Osteocyte (in vitro differentiated cells): Measurements from ENCODE around the gene VPS41. TPM values are rescaled to one million over a fixed set of nuclear protein-coding genes. Genes with fewer than 3 reads are reported as not detected.

Experiments used
- DNase-seq: peaks from one replicate; pipeline ENCODE4 v3.0.0; 2021; ENCODE audit warnings: mixed read lengths; ENCODE audit not compliant: unreplicated experiment; ENCODE audit errors: extremely low spot score
- H3K27ac Mint-ChIP-seq: one replicate; pipeline ENCODE4 v1.8.0; 2021; ENCODE audit warnings: mild to moderate bottlenecking, mixed read lengths; ENCODE audit not compliant: unreplicated experiment
- H3K27me3 Mint-ChIP-seq: one replicate; pipeline ENCODE4 v1.8.0; 2021; ENCODE audit warnings: mixed read lengths; ENCODE audit not compliant: unreplicated experiment
- H3K36me3 Mint-ChIP-seq: one replicate; pipeline ENCODE4 v1.8.0; 2021; ENCODE audit warnings: mixed read lengths; ENCODE audit not compliant: unreplicated experiment
- H3K4me1 Mint-ChIP-seq: one replicate; pipeline ENCODE4 v1.8.0; 2021; ENCODE audit warnings: mixed read lengths; ENCODE audit not compliant: unreplicated experiment
- H3K4me3 Mint-ChIP-seq: one replicate; pipeline ENCODE4 v1.8.0; 2021; ENCODE audit warnings: mild to moderate bottlenecking, moderate library complexity, mixed read lengths; ENCODE audit not compliant: unreplicated experiment
- H3K9me3 Mint-ChIP-seq: one replicate; pipeline ENCODE4 v1.8.0; 2021; ENCODE audit warnings: mixed read lengths; ENCODE audit not compliant: unreplicated experiment
- CTCF ChIP-seq: fragments of 200-600 bp; sonication (generic); IDR thresholded peaks from 2 replicates; pipeline ENCODE4 v1.5.0; 2021; ENCODE audit warnings: antibody characterized with exemption, mild to moderate bottlenecking, moderate library complexity
- total RNA-seq: library from RNA; stranded (reverse); gene quantifications from 2 replicates; pipeline ENCODE4 v1.2.1, GENCODE V29; 2021

VPS41 gene
- total RNA-seq, 1 donor from 2014 or later: 105 TPM

GRCh38 chr7:38723327-38723726 is 185.7 kb downstream of the VPS41 start:
- Mint-ChIP-seq H3K27ac (no peak overlapping the region), H3K27me3 (no peaks in the 10 kb centered on the region), H3K9me3 (peaks cover 5% of the 10 kb centered on the region), H3K4me3 (no peak overlapping the region), H3K4me1 (no peaks in the 10 kb centered on the region), H3K36me3 (peaks cover 30% of the 10 kb centered on the region)
- TF ChIP-seq CTCF: no peak
- no peak for DNase-seq

- Mint-ChIP-seq H3K4me1 (no peaks in the 10 kb centered on the region), H3K36me3 (peaks cover 6% of the 10 kb centered on the region), H3K27ac (no peak overlapping the region), H3K27me3 (peaks cover 5% of the 10 kb centered on the region), H3K4me3 (no peak overlapping the region), H3K9me3 (peaks cover 17% of the 10 kb centered on the region)
- no peak for DNase-seq
- peak; percentile 9 for TF ChIP-seq CTCF
These were observed 192.6 kb downstream of the VPS41 start for GRCh38 chr7:38716397-38716796.

- H3K27me3 Mint-ChIP-seq: peaks cover 10% of the 10 kb centered on the region
- H3K27ac Mint-ChIP-seq: no peak overlapping the region
- H3K9me3 Mint-ChIP-seq: no peaks in the 10 kb centered on the region
- H3K4me3 Mint-ChIP-seq: no peak overlapping the region
- H3K4me1 Mint-ChIP-seq: no peaks in the 10 kb centered on the region
- H3K36me3 Mint-ChIP-seq: no peaks in the 10 kb centered on the region
- no peak for DNase-seq
- TF ChIP-seq CTCF: no peak
These were observed 199.9 kb downstream of the VPS41 start for GRCh38 chr7:38709123-38709522.

- Mint-ChIP-seq H3K9me3 (no peaks in the 10 kb centered on the region), H3K4me3 (no peak overlapping the region), H3K27ac (no peak overlapping the region), H3K27me3 (peaks cover 11% of the 10 kb centered on the region), H3K36me3 (no peaks in the 10 kb centered on the region), H3K4me1 (no peaks in the 10 kb centered on the region)
- DNase-seq: no peak
- no peak for TF ChIP-seq CTCF
These were observed 204.2 kb downstream of the VPS41 start for GRCh38 chr7:38704751-38705150.

- Mint-ChIP-seq H3K9me3 (no peaks in the 10 kb centered on the region), H3K27ac (no peak overlapping the region), H3K4me3 (no peak overlapping the region), H3K27me3 (peaks cover 11% of the 10 kb centered on the region), H3K4me1 (no peaks in the 10 kb centered on the region), H3K36me3 (no peaks in the 10 kb centered on the region)
- DNase-seq: no peak
- TF ChIP-seq CTCF: no peak
These were observed 204.9 kb downstream of the VPS41 start for GRCh38 chr7:38704041-38704547.
